Measurements from ENCODE around the gene FRY.
"Not testable (repeated sequence)": the region's sequence is repeated elsewhere in the genome, so short reads cannot be mapped to it uniquely, and the experiment has no call there.

FRY gene

GRCh38 chr13:32039528-32039927 lies 8.0 kb downstream of the FRY start:
- intact Hi-C loops (cut with DNase I) = no loop called here
- no peak for DNase-seq

- intact Hi-C loops (cut with DNase I) = no loop called here
- no peak for DNase-seq
Observed at GRCh38 chr13:32040052-32040642, 8.6 kb downstream of the FRY start.

GRCh38 chr13:32040689-32041088 lies 9.1 kb downstream of the FRY start:
- intact Hi-C loops (cut with DNase I) = no loop called here
- DNase-seq = no peak

GRCh38 chr13:32041429-32041828 lies 9.9 kb downstream of the FRY start:
- no peak for DNase-seq
- intact Hi-C loops (cut with DNase I) = no loop called here

- DNase-seq = no peak
- intact Hi-C loops (cut with DNase I) = no loop called here
Observed at GRCh38 chr13:32042551-32042950, 11.0 kb downstream of the FRY start.

GRCh38 chr13:32044446-32044845 lies 12.9 kb downstream of the FRY start:
- no peak for DNase-seq
- intact Hi-C loops (cut with DNase I) = no loop called here

- intact Hi-C loops (cut with DNase I) = no loop called here
- DNase-seq = no peak
Observed at GRCh38 chr13:32045537-32045936, 14.0 kb downstream of the FRY start.

GRCh38 chr13:32045982-32046785 lies 14.6 kb downstream of the FRY start:
- DNase-seq = peak in 1 of 10 donors; percentile 10
- intact Hi-C loops (cut with DNase I) = no loop called here

GRCh38 chr13:32047088-32047487 lies 15.5 kb downstream of the FRY start:
- intact Hi-C loops (cut with DNase I) = no loop called here
- DNase-seq = no peak

- intact Hi-C loops (cut with DNase I) = no loop called here
- DNase-seq = no peak
Observed at GRCh38 chr13:32047793-32048192, 16.2 kb downstream of the FRY start.

- intact Hi-C loops (cut with DNase I) = no loop called here
- no peak for DNase-seq
Observed at GRCh38 chr13:32048816-32049215, 17.2 kb downstream of the FRY start.

- intact Hi-C loops (cut with DNase I) = no loop called here
- no peak for DNase-seq
Observed at GRCh38 chr13:32051156-32051555, 19.6 kb downstream of the FRY start.

GRCh38 chr13:32056316-32056715 lies 24.7 kb downstream of the FRY start:
- intact Hi-C loops (cut with DNase I) = no loop called here

GRCh38 chr13:32057325-32057724 lies 25.8 kb downstream of the FRY start:
- DNase-seq; intact Hi-C loops (cut with DNase I): not testable (repeated sequence)

More at GRCh38 chr13:32056316-32056715, 24.7 kb downstream of the FRY start:
- DNase-seq = no peak

- intact Hi-C loops (cut with DNase I) = no loop called here
Observed at GRCh38 chr13:32059511-32059984, 28.0 kb downstream of the FRY start.

GRCh38 chr13:32060401-32060878 lies 28.9 kb downstream of the FRY start:
- peak in 1 of 10 donors; percentile 12 for DNase-seq

More at GRCh38 chr13:32059511-32059984, 28.0 kb downstream of the FRY start:
- DNase-seq = no peak

GRCh38 chr13:32063619-32064233 lies 32.2 kb downstream of the FRY start:
- intact Hi-C loops (cut with DNase I) = no loop called here

More at GRCh38 chr13:32060401-32060878, 28.9 kb downstream of the FRY start:
- intact Hi-C loops (cut with DNase I) = no loop called here

GRCh38 chr13:32067149-32067961 lies 35.8 kb downstream of the FRY start:
- no peak for DNase-seq
- intact Hi-C loops (cut with DNase I) = no loop called here

More at GRCh38 chr13:32063619-32064233, 32.2 kb downstream of the FRY start:
- no peak for DNase-seq

GRCh38 chr13:32068255-32068654 lies 36.7 kb downstream of the FRY start:
- intact Hi-C loops (cut with DNase I) = no loop called here
- no peak for DNase-seq

- intact Hi-C loops (cut with DNase I) = no loop called here
- DNase-seq = no peak
Observed at GRCh38 chr13:32073180-32073864, 41.7 kb downstream of the FRY start.

All from posterior cingulate gyrus (tissue), 11 donors.